A549 (cell line): ENCODE measurements around the gene COPG1.

Experiments used
- CTCF ChIP-seq: fragments of >200 bp; sonication (Bioruptor Twin); formaldehyde crosslinking; IDR thresholded peaks from 3 replicates; pipeline ENCODE4 v1.5.1; 2016
- ESRRA ChIP-seq: fragments of 150-350 bp; IDR thresholded peaks from 2 replicates; pipeline ENCODE4 v1.6.1; 2014; ENCODE audit warnings: mild to moderate bottlenecking, low read length, borderline replicate concordance
- HDAC2 ChIP-seq: fragments of 200-600 bp; sonication (generic); IDR thresholded peaks from 2 replicates; pipeline ENCODE4 v1.6.1; 2016
- RNF2 ChIP-seq: fragments of 200-600 bp; sonication (generic); IDR thresholded peaks from 2 replicates; pipeline ENCODE4 v1.6.1; 2016; ENCODE audit warnings: low read depth, mild to moderate bottlenecking, antibody characterized with exemption, moderate library complexity, borderline replicate concordance
- SMC3 ChIP-seq: fragments of >200 bp; sonication (Bioruptor Twin); formaldehyde crosslinking; IDR thresholded peaks from 3 replicates; pipeline ENCODE4 v1.6.1; 2018; ENCODE audit warnings: inconsistent platforms

- TF ChIP-seq SMC3: no peak
- TF ChIP-seq RNF2: no peak
- TF ChIP-seq ESRRA: no peak
- no peak for TF ChIP-seq CTCF
- TF ChIP-seq HDAC2: no peak
These were observed 12.5 kb downstream of the COPG1 start for GRCh38 chr3:129261894-129262293.
